Endothelial cell of umbilical vein (primary cell): ENCODE data around the gene FUT3.

Experiments
- CTCF ChIP-seq, 2 donors: IDR thresholded peaks; 1 replicate in 1 of 2; 2 replicates in 1 of 2; pipeline ENCODE4 v1.5.1; 2011; ENCODE audit warnings: low read length in 2 of 2, mild to moderate bottlenecking in 2 of 2, moderate library complexity in 2 of 2, control low read depth in 1 of 2, inconsistent platforms in 1 of 2, low read depth in 1 of 2; ENCODE audit not compliant: insufficient read depth in 1 of 2; ENCODE audit errors: extremely low read depth in 1 of 2
- EZH2 ChIP-seq: IDR thresholded peaks from 2 replicates; pipeline ENCODE4 v1.6.1; 2012; ENCODE audit warnings: borderline replicate concordance, low read depth, mild to moderate bottlenecking, moderate library complexity, low read length, inconsistent platforms; ENCODE audit not compliant: severe bottlenecking
- MYC ChIP-seq: IDR thresholded peaks from one replicate; pipeline ENCODE4 v1.6.1; 2011; ENCODE audit warnings: mild to moderate bottlenecking, low read depth, low read length
- POLR2A ChIP-seq: IDR thresholded peaks from 2 replicates; pipeline ENCODE4 v1.6.1; 2012; ENCODE audit warnings: low read depth, mild to moderate bottlenecking, control low read depth, low read length
- POLR2AphosphoS5 ChIP-seq: IDR thresholded peaks from 2 replicates; pipeline ENCODE4 v1.6.1; 2012; ENCODE audit warnings: low read depth, mild to moderate bottlenecking, control low read depth, low read length, moderate library complexity; ENCODE audit not compliant: insufficient read depth

DNA sequence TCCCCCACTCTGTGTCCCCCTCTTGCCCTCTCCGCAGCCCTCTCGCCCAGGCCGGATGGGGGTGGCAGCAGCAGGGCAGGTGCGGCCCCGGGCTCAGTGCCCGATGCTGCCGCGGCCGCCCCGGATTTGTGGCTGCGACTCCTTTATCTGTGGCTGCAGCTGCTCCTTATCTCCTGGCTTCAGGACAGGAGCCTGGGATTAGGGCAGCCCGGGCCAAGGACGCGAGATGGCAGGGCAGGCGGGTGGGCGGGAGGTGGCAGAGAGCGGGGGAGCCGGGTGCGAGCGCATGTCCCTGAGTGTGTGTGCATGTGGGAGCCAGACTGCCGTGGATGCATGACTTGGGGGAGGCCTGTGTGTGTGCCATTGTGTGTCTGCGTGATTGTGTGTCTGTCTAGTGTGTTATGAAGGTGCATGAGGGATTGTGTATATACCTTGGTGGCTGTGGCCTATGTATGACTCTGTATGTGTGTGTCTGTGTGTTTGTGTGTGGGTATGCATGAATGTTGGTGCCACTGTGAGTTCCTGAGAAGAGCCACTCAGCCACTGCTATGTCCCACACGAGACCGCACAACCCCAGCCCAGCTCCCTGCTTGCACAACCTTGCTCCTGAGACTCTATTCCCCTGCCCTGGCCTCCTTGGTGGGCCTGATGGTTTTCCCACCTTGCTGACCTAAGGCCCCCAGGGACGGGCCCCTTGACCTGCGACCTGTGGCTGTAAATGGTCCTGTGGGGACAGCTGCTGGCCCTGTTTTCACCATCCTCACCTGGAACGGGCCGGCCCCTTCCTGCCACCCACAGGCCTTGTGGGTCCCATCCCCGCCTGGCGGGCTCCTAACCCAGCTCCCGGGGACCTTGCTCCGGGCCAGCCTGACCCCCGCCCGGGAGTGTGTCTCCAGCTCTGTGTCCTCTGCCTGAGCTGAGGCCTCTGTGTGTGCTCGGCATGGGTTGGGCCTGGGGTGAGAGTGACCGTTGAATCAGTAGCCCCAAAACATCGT, 51.7 kb downstream of the FUT3 start:
- TF ChIP-seq CTCF (IDR thresholded peaks at IDR 0.05; ENCODE audit: extremely low read depth in 1 of 2, insufficient read depth in 1 of 2, low read depth in 1 of 2, low read length in 2 of 2) (no peak), POLR2A (no peak), EZH2 (peak; percentile 45), MYC (no peak), POLR2AphosphoS5 (no peak)
